A673 (cell line): ENCODE measurements around the gene ERMAP.

Source experiments
- EZH2 ChIP-seq: fragments of 200-600 bp; sonication (generic); IDR thresholded peaks from 2 replicates; pipeline ENCODE4 v1.6.1; 2017; ENCODE audit warnings: borderline replicate concordance, low read depth, mild to moderate bottlenecking, mixed read lengths, antibody characterized with exemption, low read length; ENCODE audit not compliant: poor library complexity, severe bottlenecking
- TF ChIP-seq, protein P1 (sequence below): fragments of 300-800, 200-600 bp; sonication (generic); conservative IDR thresholded peaks from 2 replicates; pipeline ENCODE4 v1.5.1; 2017; ENCODE audit warnings: low read depth, mild to moderate bottlenecking, antibody characterized with exemption, low read length, moderate library complexity, mixed read lengths

DNA sequence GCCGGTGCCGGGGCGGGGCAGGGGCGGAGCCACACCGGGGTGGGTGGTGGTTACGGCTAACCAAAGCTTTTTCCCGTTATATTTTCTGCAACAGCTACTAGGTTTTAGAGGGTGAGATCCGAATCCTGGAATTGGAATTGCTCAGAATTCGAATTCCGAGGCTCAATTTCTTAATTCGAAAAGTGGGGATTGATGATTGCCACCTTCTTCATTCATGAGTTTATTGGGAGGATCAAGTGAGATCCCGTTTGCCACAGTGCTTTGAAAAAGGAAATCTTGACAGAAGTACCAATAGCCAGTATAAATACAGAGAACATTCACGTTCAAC lies 482 bp downstream of the ERMAP start:
- TF ChIP-seq, protein P1, sequence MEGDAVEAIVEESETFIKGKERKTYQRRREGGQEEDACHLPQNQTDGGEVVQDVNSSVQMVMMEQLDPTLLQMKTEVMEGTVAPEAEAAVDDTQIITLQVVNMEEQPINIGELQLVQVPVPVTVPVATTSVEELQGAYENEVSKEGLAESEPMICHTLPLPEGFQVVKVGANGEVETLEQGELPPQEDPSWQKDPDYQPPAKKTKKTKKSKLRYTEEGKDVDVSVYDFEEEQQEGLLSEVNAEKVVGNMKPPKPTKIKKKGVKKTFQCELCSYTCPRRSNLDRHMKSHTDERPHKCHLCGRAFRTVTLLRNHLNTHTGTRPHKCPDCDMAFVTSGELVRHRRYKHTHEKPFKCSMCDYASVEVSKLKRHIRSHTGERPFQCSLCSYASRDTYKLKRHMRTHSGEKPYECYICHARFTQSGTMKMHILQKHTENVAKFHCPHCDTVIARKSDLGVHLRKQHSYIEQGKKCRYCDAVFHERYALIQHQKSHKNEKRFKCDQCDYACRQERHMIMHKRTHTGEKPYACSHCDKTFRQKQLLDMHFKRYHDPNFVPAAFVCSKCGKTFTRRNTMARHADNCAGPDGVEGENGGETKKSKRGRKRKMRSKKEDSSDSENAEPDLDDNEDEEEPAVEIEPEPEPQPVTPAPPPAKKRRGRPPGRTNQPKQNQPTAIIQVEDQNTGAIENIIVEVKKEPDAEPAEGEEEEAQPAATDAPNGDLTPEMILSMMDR, result no peak
- TF ChIP-seq EZH2, result no peak
